T-helper 1 cell (primary cell): ENCODE results near the gene SLC27A1.
A peak's percentile ranks its signal among the peaks of the same experiment; 100 is the strongest.
"Not testable (repeated sequence)": the region's sequence is repeated elsewhere in the genome, so short reads cannot be mapped to it uniquely, and the experiment has no call there.

Experiments
- DNase-seq, 5 donors: peaks; one replicate each; pipeline ENCODE4 v3.0.0-alpha.2; 2012 to 2020

Gene SLC27A1

GRCh38 chr19:17487284-17488121 lies 17.2 kb downstream of the SLC27A1 start:
- DNase-seq: no peak

- DNase-seq: peak; percentile 46 to 74 (median 70)
Measured at GRCh38 chr19:17488593-17489391, 18.5 kb downstream of the SLC27A1 start.

GRCh38 chr19:17489392-17490030 lies 19.2 kb downstream of the SLC27A1 start:
- no peak for DNase-seq

GRCh38 chr19:17490411-17490810 lies 20.1 kb downstream of the SLC27A1 start:
- DNase-seq: peak in 1 of 5 donors; percentile 35

- DNase-seq: no peak
Measured at GRCh38 chr19:17491287-17491686, 21.0 kb downstream of the SLC27A1 start.

- no peak for DNase-seq
Measured at GRCh38 chr19:17495639-17496296, 25.4 kb downstream of the SLC27A1 start.

- DNase-seq: peak; percentile 54 to 84 (median 66)
Measured at GRCh38 chr19:17496337-17496997, 26.1 kb downstream of the SLC27A1 start.

- DNase-seq: no peak
Measured at GRCh38 chr19:17497149-17497798, 26.9 kb downstream of the SLC27A1 start.

GRCh38 chr19:17499025-17499424 lies 28.7 kb downstream of the SLC27A1 start:
- not testable (repeated sequence) for DNase-seq

GRCh38 chr19:17499648-17500446 lies 29.5 kb downstream of the SLC27A1 start:
- DNase-seq: no peak

GRCh38 chr19:17500447-17501198 lies 30.3 kb downstream of the SLC27A1 start:
- no peak for DNase-seq

GRCh38 chr19:17503240-17503639 lies 32.9 kb downstream of the SLC27A1 start:
- DNase-seq: no peak

GRCh38 chr19:17504030-17504429 lies 33.7 kb downstream of the SLC27A1 start:
- no peak for DNase-seq

- no peak for DNase-seq
Measured at GRCh38 chr19:17504456-17504855, 34.1 kb downstream of the SLC27A1 start.

GRCh38 chr19:17505223-17505622 lies 34.9 kb downstream of the SLC27A1 start:
- DNase-seq: no peak

- DNase-seq: no peak
Measured at GRCh38 chr19:17506745-17507144, 36.4 kb downstream of the SLC27A1 start.

- not testable (repeated sequence) for DNase-seq
Measured at GRCh38 chr19:17508558-17508933, 38.2 kb downstream of the SLC27A1 start.

- no peak for DNase-seq
Measured at GRCh38 chr19:17510220-17510993, 40.1 kb downstream of the SLC27A1 start.
